ENCODE data around the gene GYG2. TPM values are rescaled to one million over a fixed set of nuclear protein-coding genes. Genes with fewer than 3 reads are reported as not detected.

GYG2 gene
- total RNA-seq, 1 experiment from 2014 or later: 39.8 TPM

GRCh38 chrX:2841537-2841936 is 12.8 kb downstream of the GYG2 start:
- Histone ChIP-seq H3K27ac (ENCODE audit: low read depth, low read length, poor library complexity, severe bottlenecking) (no peak overlapping the region), H3K4me3 (ENCODE audit: low read depth, low read length, poor library complexity, severe bottlenecking) (no peak overlapping the region), H3K9me3 (ENCODE audit: low read depth, low read length, poor library complexity, severe bottlenecking) (peaks cover 11% of the 10 kb centered on the region), H3K27me3 (replicated peaks; ENCODE audit: insufficient read depth, low read depth, low read length, poor library complexity) (no peaks in the 10 kb centered on the region), H3K36me3 (ENCODE audit: insufficient read depth, low read length, poor library complexity, severe bottlenecking) (peaks cover 11% of the 10 kb centered on the region), H3K4me1 (ENCODE audit: insufficient read depth, low read length, poor library complexity, severe bottlenecking) (no peaks in the 10 kb centered on the region)
- BruUV-seq (replicated peaks): no TSS peak
- DNase-seq (ENCODE audit: low spot score): no peak
- ChIA-PET POLR2A (ENCODE audit: low non-redundant PET) (no interaction called here), CTCF (no interaction called here)
- intact Hi-C loops (cut with micrococcal nuclease; ENCODE audit: unreplicated experiment): no loop called here
- TF ChIP-seq CTCF (conservative IDR thresholded peaks at IDR 0.05; ENCODE audit: low read depth, low read length) (no peak), EZH2 (IDR thresholded peaks at IDR 0.05; ENCODE audit: borderline replicate concordance, low read depth, low read length, poor library complexity, severe bottlenecking) (no peak)

GRCh38 chrX:2846992-2847391 is 18.3 kb downstream of the GYG2 start:
- ChIA-PET POLR2A (ENCODE audit: low non-redundant PET) (no interaction called here), CTCF (no interaction called here)
- intact Hi-C loops (cut with micrococcal nuclease; ENCODE audit: unreplicated experiment): no loop called here
- DNase-seq (ENCODE audit: low spot score): no peak
- Histone ChIP-seq H3K27me3 (replicated peaks; ENCODE audit: insufficient read depth, low read depth, low read length, poor library complexity) (no peaks in the 10 kb centered on the region), H3K9me3 (ENCODE audit: low read depth, low read length, poor library complexity, severe bottlenecking) (no peaks in the 10 kb centered on the region), H3K4me3 (ENCODE audit: low read depth, low read length, poor library complexity, severe bottlenecking) (no peak overlapping the region), H3K27ac (ENCODE audit: low read depth, low read length, poor library complexity, severe bottlenecking) (no peak overlapping the region), H3K4me1 (ENCODE audit: insufficient read depth, low read length, poor library complexity, severe bottlenecking) (peaks cover 9% of the 10 kb centered on the region), H3K36me3 (ENCODE audit: insufficient read depth, low read length, poor library complexity, severe bottlenecking) (peaks cover 11% of the 10 kb centered on the region)
- BruUV-seq (replicated peaks): no TSS peak
- TF ChIP-seq CTCF (conservative IDR thresholded peaks at IDR 0.05; ENCODE audit: low read depth, low read length): no peak
- TF ChIP-seq EZH2 (IDR thresholded peaks at IDR 0.05; ENCODE audit: borderline replicate concordance, low read depth, low read length, poor library complexity, severe bottlenecking): no peak

DNA sequence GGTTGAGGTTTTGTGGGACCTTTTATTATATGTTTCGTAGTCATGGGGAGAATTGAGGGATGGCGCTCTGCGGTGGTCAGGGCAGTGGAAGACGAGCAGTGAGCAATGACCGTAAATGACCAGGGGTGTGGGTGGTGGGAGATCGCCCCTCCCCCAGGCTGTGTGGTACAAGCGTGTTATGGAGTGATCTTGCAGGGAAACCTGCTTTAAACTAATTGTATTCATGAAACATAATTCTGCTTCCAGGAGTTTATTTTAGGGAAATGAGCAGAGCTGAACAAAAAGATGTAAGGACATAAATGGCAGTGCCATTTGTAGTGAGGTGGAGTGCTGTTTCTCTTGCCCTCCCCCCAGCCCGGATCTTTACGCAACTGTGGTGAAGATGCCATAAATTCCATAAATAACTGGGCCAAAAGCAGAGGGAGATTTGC is 20.2 kb downstream of the GYG2 start:
- H3K4me3 ChIP-seq (ENCODE audit: low read depth, low read length, poor library complexity, severe bottlenecking): no peak overlapping the region
- peaks cover 7% of the 10 kb centered on the region for H3K36me3 ChIP-seq (ENCODE audit: insufficient read depth, low read length, poor library complexity, severe bottlenecking)
- ChIA-PET POLR2A (ENCODE audit: low non-redundant PET) (no interaction called here), CTCF (no interaction called here)
- peak; percentile 37 for DNase-seq (ENCODE audit: low spot score)
- intact Hi-C loops (cut with micrococcal nuclease; ENCODE audit: unreplicated experiment): no loop called here
- H3K9me3 ChIP-seq (ENCODE audit: low read depth, low read length, poor library complexity, severe bottlenecking): no peaks in the 10 kb centered on the region
- no peaks in the 10 kb centered on the region for H3K27me3 ChIP-seq (replicated peaks; ENCODE audit: insufficient read depth, low read depth, low read length, poor library complexity)
- peak overlapping the region; percentile 43 for H3K27ac ChIP-seq (ENCODE audit: low read depth, low read length, poor library complexity, severe bottlenecking)
- no TSS peak for BruUV-seq (replicated peaks)
- TF ChIP-seq EZH2 (IDR thresholded peaks at IDR 0.05; ENCODE audit: borderline replicate concordance, low read depth, low read length, poor library complexity, severe bottlenecking) (no peak), CTCF (conservative IDR thresholded peaks at IDR 0.05; ENCODE audit: low read depth, low read length) (no peak)
- peaks cover 9% of the 10 kb centered on the region for H3K4me1 ChIP-seq (ENCODE audit: insufficient read depth, low read length, poor library complexity, severe bottlenecking)

Data from A673 (cell line).